CD4-positive, alpha-beta T cell treated with Interleukin-17A for 4 hours (primary cell): Measurements from ENCODE around the gene CLIC1.

Source experiments
- DNase-seq: peaks from one replicate; pipeline ENCODE4 v3.0.0-alpha.2; 2020; ENCODE audit warnings: mixed read lengths

The CLIC1 gene

GRCh38 chr6:31700740-31701401 lies 35.5 kb downstream of the CLIC1 start:
- DNase-seq: no peak

GRCh38 chr6:31697555-31697954 lies 38.8 kb downstream of the CLIC1 start:
- no peak for DNase-seq

GRCh38 chr6:31693535-31693934 lies 42.8 kb downstream of the CLIC1 start:
- DNase-seq: no peak

GRCh38 chr6:31692886-31693285 lies 43.4 kb downstream of the CLIC1 start:
- no peak for DNase-seq

DNA sequence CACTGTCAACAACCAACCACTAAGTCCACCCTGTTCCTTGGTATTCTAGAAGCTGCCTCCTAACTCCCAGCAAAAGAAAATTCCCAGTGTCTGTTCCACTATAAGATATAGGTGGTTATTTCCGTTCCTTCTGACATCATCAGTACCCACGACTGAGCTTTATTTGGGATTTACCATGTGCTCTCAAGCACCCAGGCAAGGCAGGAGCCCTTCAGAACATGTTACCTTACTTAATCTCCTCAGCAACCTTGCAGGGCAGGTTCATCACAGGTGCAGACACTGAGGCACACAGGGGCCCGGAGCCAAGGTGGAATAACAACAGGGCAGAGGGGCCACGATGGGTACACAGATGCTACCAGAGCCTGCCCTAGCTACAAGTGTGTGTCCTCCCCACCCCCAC lies 44.0 kb downstream of the CLIC1 start:
- no peak for DNase-seq

GRCh38 chr6:31691564-31692108 lies 44.7 kb downstream of the CLIC1 start:
- DNase-seq: no peak

DNA sequence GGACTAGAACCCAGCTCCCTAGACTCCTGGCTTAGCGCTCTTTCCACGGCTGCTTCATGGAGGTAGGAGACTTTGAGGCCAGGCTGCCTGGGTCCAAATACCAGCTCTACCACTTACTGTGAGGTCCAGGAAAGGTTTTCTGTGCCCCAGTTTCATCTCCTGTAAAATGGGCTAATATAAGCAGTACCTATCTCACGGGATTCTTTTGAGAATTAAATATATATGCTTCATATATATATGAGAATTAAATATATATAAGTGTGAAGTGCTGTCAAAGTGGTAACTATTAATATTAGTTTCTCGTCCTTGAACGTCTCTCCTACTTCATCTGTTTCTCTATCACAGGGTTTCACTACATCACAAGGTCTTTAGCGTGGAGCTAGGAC lies 45.3 kb downstream of the CLIC1 start:
- no peak for DNase-seq

GRCh38 chr6:31690231-31691077 lies 45.9 kb downstream of the CLIC1 start:
- DNase-seq: no peak

DNA sequence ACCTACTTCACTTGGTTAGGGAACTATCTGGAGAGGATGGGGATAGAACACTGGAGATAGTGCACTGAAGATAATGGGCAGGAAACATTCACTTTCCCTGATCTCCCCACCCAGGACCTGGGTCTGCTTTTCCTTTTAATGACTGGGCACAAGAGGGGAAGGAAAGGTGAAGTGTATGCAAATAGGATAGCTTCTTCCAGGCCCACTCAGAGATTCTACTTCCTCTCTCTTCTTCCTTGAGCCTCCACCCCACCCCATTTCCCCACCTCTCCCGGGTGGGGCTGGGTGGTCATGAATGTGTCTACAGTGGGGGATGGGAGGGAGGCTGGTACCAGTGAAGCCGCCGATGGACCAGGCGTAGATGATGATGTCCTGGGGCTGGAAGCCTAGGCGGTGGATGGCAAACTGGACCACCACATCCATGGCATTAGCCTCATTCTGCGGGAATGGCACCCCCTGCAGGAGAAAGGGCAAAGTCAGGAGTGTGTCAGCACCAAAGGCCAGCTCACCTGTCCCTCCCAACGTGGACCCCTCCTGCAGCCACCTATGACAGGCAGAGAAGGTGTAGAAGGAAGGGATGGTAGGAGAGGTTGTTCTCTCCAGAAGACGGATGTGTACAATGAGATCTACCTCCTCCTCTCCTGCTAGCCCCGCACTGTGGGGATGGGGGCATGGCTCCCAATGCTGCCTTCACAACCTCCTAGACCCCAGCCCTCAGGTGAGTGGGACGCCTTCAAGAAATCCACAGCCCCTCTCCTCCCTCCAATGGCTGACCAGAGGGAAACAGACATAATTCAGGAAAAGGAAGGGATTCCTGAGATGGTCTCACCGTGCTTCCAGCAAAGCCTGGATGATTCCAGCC lies 46.9 kb downstream of the CLIC1 start:
- DNase-seq: peak; percentile 19

- no peak for DNase-seq
Measured at GRCh38 chr6:31687860-31688693, 48.3 kb downstream of the CLIC1 start.

DNA sequence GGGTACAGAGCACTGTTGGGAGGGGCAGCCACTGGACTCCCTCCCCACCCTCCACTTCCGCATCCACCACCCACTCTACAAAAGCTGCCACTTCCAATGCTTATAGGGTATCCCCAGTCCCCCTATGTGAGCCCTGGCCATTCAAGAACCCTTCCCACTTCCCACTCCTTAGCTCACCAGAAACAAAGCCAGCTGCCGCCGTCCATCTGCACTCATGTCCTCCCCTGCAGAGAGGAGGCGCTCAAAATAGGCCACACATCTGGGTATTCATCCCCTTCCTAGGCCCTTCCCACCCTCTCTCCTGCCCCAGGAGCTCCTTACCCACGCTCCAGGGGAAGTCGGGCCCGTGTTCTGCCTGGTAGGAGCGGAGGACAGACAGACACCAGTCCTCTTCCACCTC lies 49.0 kb downstream of the CLIC1 start:
- no peak for DNase-seq

GRCh38 chr6:31686483-31686882 lies 49.8 kb downstream of the CLIC1 start:
- no peak for DNase-seq

DNA sequence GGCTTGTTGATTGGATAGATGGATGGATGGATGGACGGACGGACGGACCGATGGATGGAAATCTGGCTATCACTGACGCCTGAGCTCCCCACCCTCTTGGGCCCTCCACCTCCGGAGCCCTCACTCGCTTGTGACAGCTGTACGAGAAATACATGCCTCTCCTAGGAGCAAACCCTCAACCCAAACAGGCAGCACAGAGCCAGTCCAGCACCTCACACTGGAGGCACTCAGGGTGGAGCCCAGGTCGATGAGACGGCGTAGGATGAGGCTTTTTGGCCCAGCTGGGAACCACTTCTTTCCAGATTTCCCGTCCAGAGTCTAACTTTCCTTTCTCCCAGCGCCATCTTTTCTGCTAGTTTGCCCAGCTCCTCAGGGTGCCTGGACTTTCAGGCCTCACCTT lies 52.7 kb downstream of the CLIC1 start:
- DNase-seq: no peak

GRCh38 chr6:31681135-31681671 lies 55.1 kb downstream of the CLIC1 start:
- peak; percentile 67 for DNase-seq
